GM12878 (cell line): ENCODE data around the gene RAB28. TPM values are rescaled to one million over a fixed set of nuclear protein-coding genes. Genes with fewer than 3 reads are reported as not detected.
"Not testable (repeated sequence)": the region's sequence is repeated elsewhere in the genome, so short reads cannot be mapped to it uniquely, and the experiment has no call there.

ENCODE experiments used
- ATAC-seq: fragments of 200-7000 bp; cut with Tn5 transposase; 3 replicates; pipeline ENCODE4 v1.9.1; 2020; ENCODE audit warnings: mild to moderate bottlenecking, moderate library complexity
- BruUV-seq: library from RNA; stranded (reverse); fragments of 400-500 nt; replicated peaks from 2 replicates; lab custom pipeline; 2021; lab: Mats Ljungman, UMichigan
- CTCF ChIA-PET: fragments of 300-600 bp; sonication (Branson Sonifier 250); formaldehyde crosslinking; extraction: SDS; loops from one replicate; lab custom pipeline; 2021; ENCODE audit warnings: inconsistent platforms; lab: Yijun Ruan, JAX
- POLR2A ChIA-PET: fragments of 350-600 bp; formaldehyde crosslinking; extraction: SDS; loops from one replicate; lab custom pipeline; 2021; ENCODE audit warnings: inconsistent platforms; lab: Charles Lee
- RAD21 ChIA-PET: fragments of 300-600 bp; sonication (Branson Sonifier 250); formaldehyde crosslinking; loops from one replicate; lab custom pipeline; 2023; ENCODE audit warnings: antibody characterized with exemption; ENCODE audit not compliant: unreplicated experiment; lab: Charles Lee
- SMC1A ChIA-PET: fragments of 300-600 bp; sonication (Branson Sonifier 250); formaldehyde crosslinking; loops from one replicate; lab custom pipeline; 2023; ENCODE audit not compliant: unreplicated experiment, uncharacterized antibody; lab: Charles Lee
- DNase-seq: peaks from one replicate; pipeline ENCODE4 v3.0.0-alpha.2; 2011; ENCODE audit warnings: low read depth, low spot score
- FAIRE-seq: peaks from 3 replicates; lab custom pipeline; 2011; peaks lifted over from hg19 to GRCh38; lab: Jason Lieb, UNC
- H2AFZ ChIP-seq: 2 replicates; pipeline ENCODE4 v1.6.0; 2011; ENCODE audit warnings: low read depth, low read length, control low read depth; ENCODE audit not compliant: control insufficient read depth
- H3K27ac ChIP-seq: 2 replicates; pipeline ENCODE4 v1.5.1; 2011; ENCODE audit warnings: control low read depth; ENCODE audit not compliant: control insufficient read depth, insufficient read depth
- H3K27me3 ChIP-seq, 2 experiments: replicated peaks in 1 of 2; 2 replicates each; pipeline versions ENCODE4 v1.6.0 to v1.6.1; 2011; ENCODE audit warnings: low read length in 1 of 2; ENCODE audit not compliant: control insufficient read depth in 2 of 2, insufficient read depth in 2 of 2
- H3K36me3 ChIP-seq, 2 experiments: 2 replicates each; pipeline ENCODE4 v1.5.1; 2011; ENCODE audit warnings: low read length in 1 of 2; ENCODE audit not compliant: control insufficient read depth in 2 of 2, insufficient read depth in 2 of 2
- H3K4me1 ChIP-seq: 2 replicates; pipeline ENCODE4 v1.6.1; 2011; ENCODE audit warnings: mild to moderate bottlenecking, low read length, moderate library complexity, mixed read lengths; ENCODE audit not compliant: control insufficient read depth, insufficient read depth
- H3K4me2 ChIP-seq: 2 replicates; pipeline ENCODE4 v1.6.0; 2011; ENCODE audit warnings: control low read depth; ENCODE audit not compliant: control insufficient read depth, insufficient read depth
- H3K4me3 ChIP-seq: fragments of 200-600 bp; sonication (generic); 2 replicates; pipeline ENCODE4 v1.5.1; 2016
- H3K79me2 ChIP-seq: 2 replicates; pipeline ENCODE4 v1.6.0; 2011; ENCODE audit warnings: low read length; ENCODE audit not compliant: control insufficient read depth, insufficient read depth
- H3K9ac ChIP-seq: 2 replicates; pipeline ENCODE4 v1.8.0; 2011; ENCODE audit warnings: low read length, control low read depth, mixed read lengths; ENCODE audit not compliant: control insufficient read depth, insufficient read depth
- H3K9me3 ChIP-seq: replicated peaks from 3 replicates; pipeline ENCODE4 v1.5.1; 2011; ENCODE audit warnings: mild to moderate bottlenecking, low read length; ENCODE audit not compliant: control insufficient read depth, insufficient read depth
- H4K20me1 ChIP-seq: 2 replicates; pipeline ENCODE4 v1.6.0; 2011; ENCODE audit not compliant: control insufficient read depth, insufficient read depth
- E4F1 ChIP-seq: fragments of 450-650 bp; IDR thresholded peaks from 2 replicates; pipeline ENCODE4 v1.6.1; 2018; ENCODE audit warnings: borderline replicate concordance, mild to moderate bottlenecking; ENCODE audit not compliant: partially characterized antibody
- EP300 ChIP-seq, 2 experiments: fragments of 150-350 bp in 1 of 2; IDR thresholded peaks; 2 replicates each; pipeline ENCODE4 v1.6.1; 2011 to 2012; ENCODE audit warnings: low read depth in 2 of 2, low read length in 2 of 2, borderline replicate concordance in 1 of 2, improper control_type of control experiment in 1 of 2, inconsistent platforms in 1 of 2; ENCODE audit not compliant: control insufficient read depth in 1 of 2
- JUNB ChIP-seq: IDR thresholded peaks from 2 replicates; pipeline ENCODE4 v1.6.1; 2016; ENCODE audit warnings: antibody characterized with exemption, mild to moderate bottlenecking
- MAX ChIP-seq: IDR thresholded peaks from 2 replicates; pipeline ENCODE4 v1.6.1; 2012; ENCODE audit warnings: low read depth, low read length, improper control_type of control experiment
- POLR2AphosphoS5 ChIP-seq: IDR thresholded peaks from 2 replicates; pipeline ENCODE4 v1.6.1; 2011; ENCODE audit warnings: mild to moderate bottlenecking, low read length, inconsistent platforms
- SKIL ChIP-seq: fragments of 450-650 bp; IDR thresholded peaks from 2 replicates; pipeline ENCODE4 v1.6.1; 2017; ENCODE audit warnings: mild to moderate bottlenecking, low read depth, inconsistent platforms; ENCODE audit not compliant: poor library complexity, severe bottlenecking
- SP1 ChIP-seq: IDR thresholded peaks from one replicate; pipeline ENCODE4 v1.6.1; 2011; ENCODE audit warnings: low read depth, low read length
- TARDBP ChIP-seq: IDR thresholded peaks from 2 replicates; pipeline ENCODE4 v1.6.1; 2016; ENCODE audit warnings: borderline replicate concordance
- TBL1XR1 ChIP-seq: IDR thresholded peaks from 2 replicates; pipeline ENCODE4 v1.6.1; 2012; ENCODE audit warnings: low read depth, low read length, improper control_type of control experiment
- YBX1 ChIP-seq: fragments of 450-650 bp; IDR thresholded peaks from 2 replicates; pipeline ENCODE4 v1.6.1; 2016; ENCODE audit warnings: antibody characterized with exemption
- ZSCAN29 ChIP-seq: fragments of 450-650 bp; IDR thresholded peaks from 2 replicates; pipeline ENCODE4 v1.6.1; 2017; ENCODE audit warnings: mild to moderate bottlenecking, moderate library complexity
- WGBS: methylation state at CpG from one replicate; pipeline ENCODE4 v1.1.6; 2016; ENCODE audit warnings: low lambda C conversion rate; ENCODE audit not compliant: insufficient replicate concordance, insufficient coverage; ENCODE audit errors: missing lambda C conversion rate; 5-methylcytosine and 5-hydroxymethylcytosine counted together
- in situ Hi-C: fragments of 300-500 bp; cut with MboI; formaldehyde crosslinking; loops from 9 replicates; pipeline ENCODE4 v1.14.3; 2018; ENCODE audit warnings: mixed read lengths
- intact Hi-C: fragments of 100-400 bp; cut with micrococcal nuclease; formaldehyde crosslinking; loops from one replicate; pipeline ENCODE4 v1.14.2; 2022; ENCODE audit not compliant: unreplicated experiment
- polyA plus RNA-seq, 11 experiments: library from polyadenylated mRNA; depleted of rRNA in 4 of 11; unstranded in 6 of 11; stranded (reverse) in 5 of 11; fragments of >200 nt; fragmentation: Nextera tagmentation in 4 of 11; fragmentation: Illumina TruSeq in 1 of 11; extraction: Ambion mirVana in 4 of 11; extraction: Trizol in 1 of 11; gene quantifications; 1 replicate in 1 of 11; 2 replicates in 10 of 11; pipeline versions ENCODE4 v1.2.1 to v1.2.3, GENCODE V29; 2011 to 2016; ENCODE audit warnings: inconsistent platforms in 2 of 11, missing spikeins in 2 of 11, low read depth in 1 of 11
- total RNA-seq, 4 experiments: library from RNA; depleted of rRNA in 3 of 4; stranded (reverse); fragments of >200 nt in 3 of 4; fragmentation: Illumina TruSeq in 1 of 4; extraction: Trizol in 1 of 4; gene quantifications; 2 replicates each; pipeline versions ENCODE4 v1.2.1 to v1.2.3, GENCODE V29; 2013 to 2021

RAB28 gene
- total and polyA plus RNA-seq, 10 of the 15 experiments (the other 5 are each of a cell fraction or from before 2014, with no cell fraction given), result 5.8 to 29.3 (median 16.9) TPM

- in situ Hi-C loops, FAIRE-seq, H4K20me1 ChIP-seq, H3K27ac ChIP-seq, POLR2A ChIA-PET, H3K36me3 ChIP-seq, H3K4me3 ChIP-seq, CTCF ChIA-PET, H2AFZ ChIP-seq, H3K4me2 ChIP-seq, RAD21 ChIA-PET, ATAC-seq, DNase-seq, H3K4me1 ChIP-seq, H3K9me3 ChIP-seq, H3K9ac ChIP-seq, BruUV-seq, H3K79me2 ChIP-seq, intact Hi-C loops, H3K27me3 ChIP-seq: not testable (repeated sequence)
- SMC1A ChIA-PET, result interaction anchor here (1.0 to 1.4 kb wide), 2 partner anchors 8 to 13 kb away, joined by 3 to 4 read pairs; no protein-coding TSS in a partner anchor
- WGBS, result 97% methylated on average over 3 of the region's 3 CpGs
These were observed 78.0 kb downstream of the RAB28 start for GRCh38 chr4:13406156-13406555.

GRCh38 chr4:13403833-13404232 lies 80.3 kb downstream of the RAB28 start:
- POLR2A ChIA-PET, result no interaction called here
- intact Hi-C loops (no loop called here), in situ Hi-C loops (no loop called here)
- Histone ChIP-seq H3K9ac (no peak overlapping the region), H3K4me1 (no peaks in the 10 kb centered on the region), H3K79me2 (no peaks in the 10 kb centered on the region), H2AFZ (no peak overlapping the region), H4K20me1 (no peaks in the 10 kb centered on the region), H3K27ac (no peak overlapping the region), H3K36me3 (no peaks in the 10 kb centered on the region), H3K4me2 (no peak overlapping the region), H3K27me3 (no peaks in the 10 kb centered on the region), H3K4me3 (no peak overlapping the region), H3K9me3 (no peaks in the 10 kb centered on the region)
- ATAC-seq (no peak), FAIRE-seq (no peak), DNase-seq (no peak)
- BruUV-seq, result no TSS peak
- SMC1A ChIA-PET, result no interaction called here
- TF ChIP-seq MAX (no peak), SKIL (no peak), E4F1 (no peak), JUNB (no peak), TARDBP (no peak), EP300 (IDR thresholded peaks at IDR 0.05; ENCODE audit: borderline replicate concordance in 1 of 2, control insufficient read depth in 1 of 2, low read depth in 2 of 2, low read length in 2 of 2) (no peak), SP1 (no peak), YBX1 (no peak), POLR2AphosphoS5 (no peak), ZSCAN29 (no peak), TBL1XR1 (no peak)
- RAD21 ChIA-PET, result interaction anchor here (1.1 kb wide), 1 partner anchor 10 kb away, joined by 4 read pairs; no protein-coding TSS in a partner anchor
- CTCF ChIA-PET, result no interaction called here
- 97% methylated on average over 2 of the region's 2 CpGs for WGBS
